HG03135 (cell line): ENCODE measurements around the gene CAP1.
A peak's percentile ranks its signal among the peaks of the same experiment; 100 is the strongest.
"Not testable (repeated sequence)": the region's sequence is repeated elsewhere in the genome, so short reads cannot be mapped to it uniquely, and the experiment has no call there.

Experiments
- ATAC-seq: cut with Tn5 transposase; IDR thresholded peaks from one replicate; pipeline ENCODE4 v1.9.1; 2021; ENCODE audit warnings: mild to moderate bottlenecking, moderate library complexity; ENCODE audit not compliant: unreplicated experiment

The CAP1 gene

GRCh38 chr1:40030528-40031135 lies 9.9 kb upstream of the CAP1 start:
- ATAC-seq: no peak

- no peak for ATAC-seq
Observed at GRCh38 chr1:40032240-40032891, 8.2 kb upstream of the CAP1 start.

- no peak for ATAC-seq
Observed at GRCh38 chr1:40034869-40035268, 5.7 kb upstream of the CAP1 start.

DNA sequence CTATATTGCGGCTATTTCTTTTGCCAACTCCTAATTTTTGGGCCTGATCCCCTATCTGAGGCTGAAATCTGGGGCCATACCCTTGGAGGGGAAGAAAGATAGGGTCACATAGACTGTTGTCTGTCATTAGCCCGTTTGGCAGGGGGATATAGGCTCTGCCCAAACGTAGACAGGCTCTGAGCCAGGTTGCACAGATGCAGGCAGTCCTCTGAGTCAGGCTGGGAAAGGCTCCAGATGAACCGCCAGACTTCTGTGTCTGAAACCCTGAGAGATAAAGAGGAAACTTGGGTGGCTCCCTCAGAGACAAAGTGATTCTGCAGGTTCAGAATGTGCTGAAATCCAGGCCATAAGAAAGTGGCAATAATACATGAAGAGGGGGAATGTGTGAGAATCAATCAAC lies 4.0 kb upstream of the CAP1 start:
- ATAC-seq: no peak

DNA sequence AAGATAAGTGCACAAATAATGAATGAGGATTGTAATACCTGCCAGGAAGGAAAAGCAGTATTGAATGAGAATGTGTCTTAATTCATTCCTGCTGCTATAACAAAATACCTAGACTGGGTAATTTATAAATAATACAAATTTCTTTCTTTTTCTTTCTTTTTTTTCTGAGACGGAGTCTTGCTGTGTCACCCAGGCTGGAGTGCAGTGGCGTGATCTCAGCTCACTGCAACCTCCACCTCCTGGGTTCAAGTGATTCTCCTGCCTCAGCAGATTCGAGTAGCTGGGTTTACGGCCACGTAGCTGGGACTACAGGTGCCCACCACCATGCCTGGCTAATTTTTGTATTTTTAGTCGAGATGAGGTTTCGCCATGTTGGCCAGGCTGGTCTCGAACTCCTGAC lies 3.3 kb upstream of the CAP1 start:
- not testable (repeated sequence) for ATAC-seq

- no peak for ATAC-seq
Observed at GRCh38 chr1:40038697-40039096, 1.8 kb upstream of the CAP1 start.

DNA sequence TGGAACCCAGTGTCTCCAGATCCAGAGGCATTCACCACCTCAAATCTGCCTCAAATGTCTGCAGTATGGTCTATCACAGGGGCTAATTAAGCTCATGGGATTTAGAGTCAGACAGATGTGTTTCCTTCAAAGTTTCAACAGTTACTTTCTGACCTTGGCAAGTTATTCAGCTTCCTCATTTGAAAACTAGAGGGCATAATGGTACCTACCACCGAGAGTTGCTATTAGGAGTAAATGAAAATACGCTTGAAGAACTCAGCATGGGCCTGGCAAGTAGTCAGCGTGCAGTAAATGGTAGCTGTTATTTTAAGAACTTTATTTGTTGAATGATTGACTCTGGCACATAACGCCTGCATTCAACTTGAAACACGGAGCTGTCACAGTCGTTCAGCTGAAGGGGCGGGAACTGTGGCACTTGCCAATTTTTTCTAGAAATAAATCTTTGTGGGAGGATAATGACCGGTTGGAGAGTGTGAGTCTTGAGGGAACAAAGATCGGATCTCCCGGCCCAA lies 1.2 kb upstream of the CAP1 start:
- no peak for ATAC-seq

- peak; percentile 56 for ATAC-seq
Observed at GRCh38 chr1:40039757-40040510, 595 bp upstream of the CAP1 start.

DNA sequence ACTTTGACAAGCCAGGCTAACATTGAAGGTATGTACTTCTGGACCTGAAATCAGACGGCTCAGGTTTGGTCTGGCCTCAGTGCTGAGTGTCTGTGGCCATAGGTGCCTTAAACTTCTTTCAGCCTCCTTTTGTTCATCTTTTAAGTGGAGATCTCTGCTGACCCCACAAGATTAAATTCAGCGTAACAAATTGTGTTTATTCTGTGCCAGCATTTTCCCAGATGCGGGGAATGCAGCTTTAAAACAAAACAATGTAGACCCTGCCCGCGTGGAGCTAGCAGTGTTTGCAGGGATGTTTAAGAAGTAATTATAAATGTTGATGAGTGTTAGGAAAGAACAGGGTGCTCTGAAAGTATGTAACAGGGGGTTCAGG lies 923 bp downstream of the CAP1 start:
- ATAC-seq: no peak

- ATAC-seq: no peak
Observed at GRCh38 chr1:40042341-40042740, 1.8 kb downstream of the CAP1 start.

DNA sequence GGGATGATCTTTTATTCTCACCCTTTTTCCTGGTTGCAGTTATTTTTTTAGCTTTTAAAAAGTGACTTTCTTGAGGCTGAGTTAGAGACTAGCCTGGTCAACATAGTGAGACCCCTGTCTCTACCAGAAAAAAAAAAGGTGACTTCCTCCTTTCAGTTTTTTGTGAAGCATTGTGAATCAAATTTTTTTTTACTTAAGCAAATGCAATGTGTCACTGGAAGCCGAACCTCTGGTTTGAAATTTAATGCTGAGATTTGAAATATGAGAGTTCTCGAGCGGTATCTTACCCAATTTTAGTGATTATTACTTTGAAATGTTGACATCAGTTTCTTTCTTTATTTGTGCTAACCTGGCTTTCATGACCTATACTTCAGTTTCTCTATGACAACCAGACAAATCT lies 3.6 kb downstream of the CAP1 start:
- no peak for ATAC-seq

- no peak for ATAC-seq
Observed at GRCh38 chr1:40045182-40045581, 4.7 kb downstream of the CAP1 start.

- no peak for ATAC-seq
Observed at GRCh38 chr1:40045766-40046165, 5.2 kb downstream of the CAP1 start.

DNA sequence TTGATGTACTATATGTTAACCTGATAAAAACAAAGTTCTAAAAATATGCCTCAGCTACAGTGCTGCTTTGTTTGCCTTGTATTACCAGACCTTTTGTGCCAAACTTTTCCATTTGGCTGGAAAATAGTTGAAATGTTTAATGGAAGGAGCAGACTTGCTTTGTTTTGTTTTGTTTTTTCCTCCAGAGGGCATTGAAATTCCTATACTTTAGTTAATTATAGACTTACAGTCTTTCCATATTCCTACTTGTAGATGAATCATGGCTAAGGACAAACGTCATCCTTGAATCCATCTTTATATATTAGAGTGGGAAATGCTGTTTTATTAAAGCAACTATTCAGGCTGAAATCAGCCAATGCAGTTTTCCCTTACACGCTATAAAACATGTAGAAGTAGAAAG lies 6.7 kb downstream of the CAP1 start:
- no peak for ATAC-seq

DNA sequence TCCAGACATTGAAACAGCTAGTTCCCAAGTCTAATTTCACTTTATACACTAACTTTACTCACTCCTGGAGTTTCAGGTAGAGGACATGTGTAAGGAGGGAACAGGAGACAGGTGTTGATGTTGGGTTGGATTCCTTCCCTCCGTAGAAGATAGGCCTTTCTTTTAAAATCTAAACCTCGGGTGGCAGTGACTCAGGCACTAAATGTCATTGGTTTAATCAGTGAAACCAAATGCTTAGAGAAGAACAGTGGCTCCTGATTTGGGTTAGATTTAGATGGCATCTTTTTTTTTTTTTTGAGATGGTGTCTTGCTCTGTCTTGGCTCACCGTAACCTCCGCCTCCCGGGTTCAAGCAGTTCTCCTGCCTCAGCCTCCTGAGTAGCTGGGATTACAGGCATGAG lies 7.2 kb downstream of the CAP1 start:
- no peak for ATAC-seq

DNA sequence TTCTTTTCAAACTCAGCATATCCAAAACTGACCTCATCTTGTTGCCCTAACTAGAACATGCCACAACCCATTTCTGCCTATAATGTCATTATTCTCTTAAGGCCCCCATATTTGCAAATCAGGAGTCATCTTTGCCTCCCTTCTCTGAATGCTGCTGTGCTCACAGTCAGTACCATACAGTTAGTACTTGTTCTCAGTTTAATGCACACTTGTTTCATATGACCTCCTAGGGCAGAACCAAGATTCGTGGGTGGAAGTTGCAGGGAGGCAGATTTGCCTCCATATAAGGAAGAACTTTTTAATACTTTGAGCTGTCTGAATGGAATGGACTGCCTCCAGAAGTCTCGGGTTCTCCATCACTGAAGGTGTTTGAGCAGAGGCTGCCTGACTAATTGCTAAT lies 9.2 kb downstream of the CAP1 start:
- no peak for ATAC-seq

GRCh38 chr1:40050863-40051262 lies 10.3 kb downstream of the CAP1 start:
- no peak for ATAC-seq

GRCh38 chr1:40053138-40053887 lies 12.8 kb downstream of the CAP1 start:
- no peak for ATAC-seq

DNA sequence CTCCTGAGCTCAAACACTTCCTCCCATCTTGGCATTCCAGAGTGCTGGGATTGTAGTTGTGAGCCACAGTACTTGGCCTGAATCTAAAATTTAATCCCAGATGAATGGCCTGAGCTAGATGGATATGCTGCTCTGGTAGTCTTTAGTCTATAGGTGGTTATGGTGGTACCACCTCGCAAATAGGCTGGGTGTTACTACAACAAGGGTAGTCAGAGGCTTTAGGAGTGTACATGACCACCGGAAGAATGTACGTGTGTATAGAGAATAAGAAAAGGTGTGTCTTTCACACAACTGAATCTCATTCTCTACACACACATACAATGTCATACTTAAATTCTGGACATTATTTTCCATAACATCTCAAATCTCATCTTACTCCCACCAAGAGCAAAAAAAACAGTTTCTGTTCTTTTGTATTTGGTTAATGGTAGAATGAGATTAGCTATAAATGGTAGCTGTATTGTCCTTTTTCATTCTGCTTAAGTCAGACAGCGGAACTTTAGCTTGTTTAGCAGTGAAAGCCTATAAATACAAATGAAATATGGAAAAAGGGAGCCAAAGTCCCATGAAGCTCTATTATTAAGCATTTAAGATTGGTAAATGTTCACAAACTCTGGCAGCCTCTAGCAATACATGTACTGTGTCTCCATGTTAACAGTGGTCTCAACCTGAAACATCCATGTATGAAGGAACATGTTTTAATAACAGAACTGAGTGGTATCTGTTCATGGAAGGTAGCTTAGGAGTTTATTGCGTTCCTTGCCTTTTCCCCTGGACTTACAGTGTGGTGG lies 16.2 kb downstream of the CAP1 start:
- no peak for ATAC-seq

GRCh38 chr1:40057310-40058030 lies 16.9 kb downstream of the CAP1 start:
- no peak for ATAC-seq
